Medulla oblongata (tissue), 1 donor: ENCODE measurements around the gene PLPPR4.
"Not testable (repeated sequence)": the region's sequence is repeated elsewhere in the genome, so short reads cannot be mapped to it uniquely, and the experiment has no call there.

Source experiments
- DNase-seq: peaks from one replicate; pipeline ENCODE4 v3.0.0-alpha.2; 2015; ENCODE audit errors: extremely low spot score

PLPPR4 gene

GRCh38 chr1:99268021-99268420, 3.7 kb downstream of the PLPPR4 start:
- DNase-seq, result no peak

DNA sequence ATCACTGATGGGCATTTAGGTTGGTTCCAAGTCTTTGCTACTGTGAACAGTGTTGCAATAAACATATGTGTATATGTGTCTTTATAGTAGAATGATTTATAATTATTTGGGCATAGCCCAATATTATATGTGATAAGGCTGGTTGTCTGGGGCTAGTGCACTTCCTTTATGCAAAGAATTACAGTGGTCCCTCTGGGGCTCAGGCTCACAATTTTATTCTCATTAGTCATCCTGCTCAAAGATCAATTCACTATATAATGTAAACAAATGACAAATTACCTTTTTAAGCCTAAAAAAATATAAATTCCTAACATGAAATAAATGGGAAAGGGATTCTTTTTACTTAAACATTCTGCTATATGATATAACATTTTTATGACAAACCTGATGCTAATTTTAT, 5.0 kb downstream of the PLPPR4 start:
- DNase-seq, result no peak

DNA sequence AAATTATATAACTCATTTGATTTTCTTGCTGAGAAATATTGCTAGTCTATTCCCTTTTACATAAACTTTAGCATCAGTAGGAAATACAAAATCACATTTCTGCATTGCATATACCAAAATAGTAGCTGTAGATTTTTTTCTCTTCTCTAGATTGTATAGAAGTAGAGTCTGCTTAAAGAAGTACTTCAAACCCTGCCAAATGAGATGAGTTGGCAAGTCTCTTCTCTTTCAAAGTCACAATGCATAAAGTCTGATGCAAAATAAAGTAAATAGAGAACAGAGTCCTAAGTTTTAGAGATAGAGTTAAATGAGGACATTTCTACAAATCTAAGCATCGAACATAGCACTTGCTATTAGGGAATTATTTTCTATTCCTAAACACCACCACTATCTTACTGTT, 6.4 kb downstream of the PLPPR4 start:
- DNase-seq, result no peak

DNA sequence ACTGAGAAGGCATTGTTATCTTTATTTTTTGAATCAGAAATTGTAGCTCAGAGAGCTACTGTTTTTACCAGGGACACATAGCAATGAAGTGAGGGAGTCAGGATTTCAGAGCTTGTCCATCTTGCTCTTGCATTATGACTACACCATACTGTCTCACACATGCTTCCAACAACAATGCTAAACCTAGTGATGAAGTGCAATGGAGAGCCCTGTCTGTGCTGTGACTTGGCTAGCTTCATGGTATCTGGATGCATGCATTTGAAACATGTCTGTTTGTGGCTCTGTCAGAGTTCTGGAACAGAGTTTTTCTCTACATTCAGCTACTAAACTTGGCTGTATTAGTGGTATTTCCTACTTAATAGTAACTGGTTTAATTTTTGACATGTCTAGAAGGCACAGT, 7.0 kb downstream of the PLPPR4 start:
- no peak for DNase-seq

DNA sequence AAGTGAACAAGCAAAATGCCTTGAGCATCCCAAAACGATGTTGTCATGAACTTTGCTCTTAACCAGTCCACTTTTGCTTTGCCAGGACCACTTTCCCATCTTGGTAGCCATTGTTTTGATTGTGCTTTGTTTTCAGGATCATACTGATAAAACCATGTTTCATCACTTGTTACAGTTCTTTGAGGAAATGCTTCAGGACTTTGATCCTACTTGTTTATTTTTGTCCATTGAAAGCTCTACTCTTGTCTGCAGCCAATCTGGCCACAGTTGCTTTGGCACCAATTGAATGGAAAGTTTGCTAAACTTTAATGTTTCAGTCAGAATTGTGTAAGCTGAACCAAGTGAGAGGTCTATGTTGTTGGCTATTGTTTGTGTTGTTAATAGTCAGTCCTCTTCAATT, 12.8 kb downstream of the PLPPR4 start:
- no peak for DNase-seq

- no peak for DNase-seq
These were observed 15.2 kb downstream of the PLPPR4 start for GRCh38 chr1:99279525-99279924.

- DNase-seq, result no peak
These were observed 16.8 kb downstream of the PLPPR4 start for GRCh38 chr1:99281105-99281504.

- DNase-seq, result no peak
These were observed 18.2 kb downstream of the PLPPR4 start for GRCh38 chr1:99282536-99282935.

GRCh38 chr1:99283521-99283920, 19.2 kb downstream of the PLPPR4 start:
- DNase-seq, result not testable (repeated sequence)

DNA sequence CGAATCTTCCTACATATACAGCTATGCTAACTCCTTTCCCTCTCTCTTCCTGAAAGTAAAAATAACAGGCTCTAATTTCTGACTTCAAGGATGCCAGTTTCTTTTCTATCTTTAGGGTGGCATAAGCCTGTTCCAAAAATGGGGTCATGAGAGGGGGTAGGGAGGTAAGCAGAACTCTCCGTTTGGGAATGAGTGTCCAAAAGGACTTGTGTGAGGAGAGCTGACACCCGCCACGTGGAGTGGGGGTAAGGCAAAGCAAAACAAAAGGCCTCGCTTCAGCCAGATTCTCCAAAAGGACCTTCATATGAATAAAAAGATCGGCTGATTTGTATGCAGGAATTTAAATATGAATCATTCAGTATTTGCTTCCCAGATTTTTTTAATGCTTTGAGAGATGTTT, 28.6 kb downstream of the PLPPR4 start:
- no peak for DNase-seq

GRCh38 chr1:99297923-99298322, 33.6 kb downstream of the PLPPR4 start:
- DNase-seq, result no peak

DNA sequence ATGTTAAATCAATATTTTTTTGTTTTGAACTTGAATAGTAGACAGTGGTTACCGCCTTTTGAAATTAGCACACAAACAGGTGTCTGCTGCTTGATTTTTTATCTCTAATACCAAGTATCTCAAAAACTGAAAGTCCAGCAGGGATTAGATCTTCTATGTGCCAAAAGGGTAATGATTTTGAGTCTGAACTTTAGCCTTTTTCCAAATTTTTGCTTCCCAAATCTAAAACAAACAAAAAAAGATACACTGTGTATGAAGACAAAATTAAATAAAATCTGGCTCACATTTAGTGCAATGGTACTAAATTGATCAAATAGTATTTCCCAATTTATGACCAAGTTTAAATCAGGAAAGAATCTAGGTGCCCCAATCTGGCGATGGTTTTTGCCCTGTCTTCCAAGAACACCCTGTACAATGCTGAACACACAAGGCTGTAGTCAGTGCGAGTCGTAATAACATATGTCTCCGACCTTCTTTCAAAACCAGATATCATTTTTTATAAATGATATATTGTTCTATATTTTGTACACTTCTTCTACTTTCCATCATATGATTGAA, 40.5 kb downstream of the PLPPR4 start:
- DNase-seq, result no peak

GRCh38 chr1:99305626-99306025, 41.3 kb downstream of the PLPPR4 start:
- no peak for DNase-seq

DNA sequence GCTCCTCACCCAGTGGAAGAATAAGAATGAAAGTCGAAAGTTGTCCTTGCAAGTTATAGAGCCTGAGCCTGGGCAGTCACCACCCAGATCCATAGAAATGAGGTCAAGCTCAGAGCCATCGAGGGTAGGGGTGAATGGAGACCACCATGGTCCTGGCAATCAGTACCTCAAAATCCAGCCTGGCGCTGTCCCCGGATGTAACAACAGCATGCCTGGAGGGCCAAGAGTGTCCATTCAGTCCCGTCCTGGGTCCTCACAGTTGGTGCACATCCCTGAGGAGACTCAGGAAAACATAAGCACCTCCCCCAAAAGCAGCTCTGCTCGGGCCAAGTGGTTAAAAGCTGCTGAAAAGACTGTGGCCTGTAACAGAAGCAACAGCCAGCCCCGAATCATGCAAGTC, 41.8 kb downstream of the PLPPR4 start:
- no peak for DNase-seq

GRCh38 chr1:99306644-99307043, 42.4 kb downstream of the PLPPR4 start:
- no peak for DNase-seq

- DNase-seq, result no peak
These were observed 51.0 kb downstream of the PLPPR4 start for GRCh38 chr1:99315305-99315704.

- DNase-seq, result no peak
These were observed 62.1 kb downstream of the PLPPR4 start for GRCh38 chr1:99326215-99326949.

DNA sequence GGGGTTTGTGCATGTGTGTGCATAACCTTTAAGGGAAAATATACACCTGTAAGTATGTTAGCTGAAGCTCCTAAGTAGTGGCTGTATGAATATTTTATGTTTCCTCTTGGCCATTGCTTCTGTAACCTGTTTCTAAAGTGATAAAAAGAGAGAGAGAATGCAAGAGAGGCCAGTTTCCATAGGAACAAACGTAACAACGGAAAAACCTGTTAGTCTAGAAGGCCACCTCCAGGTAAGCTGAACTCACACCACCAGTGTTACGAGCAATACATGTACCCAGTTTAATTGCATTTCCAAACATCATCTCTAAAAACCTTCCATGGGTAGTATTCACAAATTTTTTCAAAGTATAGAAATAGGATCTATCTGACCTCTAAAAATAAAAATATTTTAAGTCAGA, 63.1 kb downstream of the PLPPR4 start:
- DNase-seq, result no peak

DNA sequence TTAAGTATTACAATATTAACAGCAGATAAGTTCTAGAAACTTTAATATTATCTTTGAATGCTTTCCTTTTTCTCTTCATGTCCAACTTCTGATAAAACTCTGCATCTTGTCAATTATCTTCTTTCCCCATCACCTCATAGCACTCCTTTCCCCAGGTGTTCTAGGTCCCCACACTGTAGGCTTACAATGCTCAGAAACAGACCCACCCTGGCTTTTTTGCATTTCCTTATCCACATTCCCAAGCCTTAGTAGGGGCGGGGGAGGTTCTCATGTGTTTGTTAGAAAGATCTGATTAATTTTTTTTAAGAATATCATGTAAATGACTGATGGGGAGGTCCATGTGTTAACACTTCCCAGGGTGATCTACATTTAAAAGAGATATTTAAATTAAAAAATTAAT, 63.9 kb downstream of the PLPPR4 start:
- DNase-seq, result no peak

- DNase-seq, result no peak
These were observed 66.8 kb downstream of the PLPPR4 start for GRCh38 chr1:99331083-99331482.

DNA sequence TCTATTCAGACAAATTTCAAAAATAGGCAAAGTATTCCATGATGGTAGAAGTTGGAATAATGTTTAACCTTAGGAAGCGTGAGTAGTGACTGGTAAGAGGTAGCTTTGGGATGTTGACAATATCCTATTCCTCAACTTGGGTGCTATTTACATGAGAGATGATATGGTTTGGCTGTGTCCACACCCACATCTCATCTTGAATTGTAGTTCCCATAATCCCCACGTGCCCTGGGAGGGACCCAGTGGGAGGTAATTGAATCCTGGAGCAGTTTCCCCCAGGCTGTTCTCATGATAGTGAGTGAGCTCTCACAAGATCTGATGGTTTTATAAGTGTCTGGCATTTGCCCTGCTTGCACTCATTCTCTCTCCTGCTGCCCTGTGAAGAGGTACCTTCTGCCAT, 67.3 kb downstream of the PLPPR4 start:
- DNase-seq, result no peak

- DNase-seq, result no peak
These were observed 68.3 kb downstream of the PLPPR4 start for GRCh38 chr1:99332561-99332960.

DNA sequence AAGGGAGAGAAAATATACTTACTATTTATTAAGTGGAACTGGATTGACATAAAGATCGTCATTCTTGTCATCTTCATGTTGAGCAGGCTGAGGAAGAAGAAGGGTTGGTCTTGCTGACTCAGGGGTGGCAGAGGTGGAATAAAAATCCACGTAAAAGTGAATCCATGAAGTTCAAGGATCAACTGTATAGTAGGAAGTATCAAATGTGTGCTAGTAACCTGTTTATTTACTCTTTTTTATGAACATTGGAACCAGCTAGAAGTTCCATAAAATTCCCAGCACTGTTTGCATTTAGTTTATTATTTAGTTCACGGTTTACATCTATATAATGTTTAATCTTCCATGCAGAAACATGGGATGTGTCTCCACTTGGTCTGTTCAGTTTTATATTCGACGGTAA, 70.7 kb downstream of the PLPPR4 start:
- no peak for DNase-seq
